Lower leg skin (tissue), 4 donors: ENCODE measurements around the gene CD19. TPM values are rescaled to one million over a fixed set of nuclear protein-coding genes. Genes with fewer than 3 reads are reported as not detected.
A peak's percentile ranks its signal among the peaks of the same experiment; 100 is the strongest.

Source experiments
- DNase-seq, 2 donors: peaks; one replicate each; pipeline ENCODE4 v3.0.0-alpha.2; 2019; ENCODE audit warnings: low spot score in 2 of 2
- H3K4me3 ChIP-seq: fragments of 200-600 bp; sonication (generic); 2 replicates; pipeline ENCODE4 v1.5.1; 2017; ENCODE audit warnings: mild to moderate bottlenecking, low read depth; ENCODE audit not compliant: poor library complexity, severe bottlenecking
- POLR2A ChIP-seq, 2 donors: fragments of 450-650 bp; IDR thresholded peaks; one replicate each; pipeline ENCODE4 v1.6.1; 2016 to 2017; ENCODE audit warnings: antibody characterized with exemption in 2 of 2, mild to moderate bottlenecking in 1 of 2, moderate library complexity in 1 of 2
- WGBS, 2 donors: methylation state at CpG; one replicate each; pipeline ENCODE4 v1.1.5; 2018; 5-methylcytosine and 5-hydroxymethylcytosine counted together
- intact Hi-C: fragments of 100-400 bp; cut with DNase I; formaldehyde crosslinking; loops from one replicate; pipeline ENCODE4 v1.15.0; 2023; ENCODE audit warnings: low total_unique reads
- total RNA-seq, 4 donors: library from RNA; depleted of rRNA; stranded (reverse); fragments of >200 nt; gene quantifications; one replicate each; pipeline ENCODE4 v1.1.0, GENCODE V29; 2016
- TF ChIP-seq, protein P1 (sequence below), 3 donors: fragments of 450-650 bp; IDR thresholded peaks; one replicate each; pipeline ENCODE4 v1.5.1; 2016; ENCODE audit warnings: antibody characterized with exemption in 3 of 3, mild to moderate bottlenecking in 3 of 3, moderate library complexity in 2 of 3

Gene CD19
- total RNA-seq, 4 donors from 2014 or later: 0.26 to 1.1 TPM; not detected in 2

DNA sequence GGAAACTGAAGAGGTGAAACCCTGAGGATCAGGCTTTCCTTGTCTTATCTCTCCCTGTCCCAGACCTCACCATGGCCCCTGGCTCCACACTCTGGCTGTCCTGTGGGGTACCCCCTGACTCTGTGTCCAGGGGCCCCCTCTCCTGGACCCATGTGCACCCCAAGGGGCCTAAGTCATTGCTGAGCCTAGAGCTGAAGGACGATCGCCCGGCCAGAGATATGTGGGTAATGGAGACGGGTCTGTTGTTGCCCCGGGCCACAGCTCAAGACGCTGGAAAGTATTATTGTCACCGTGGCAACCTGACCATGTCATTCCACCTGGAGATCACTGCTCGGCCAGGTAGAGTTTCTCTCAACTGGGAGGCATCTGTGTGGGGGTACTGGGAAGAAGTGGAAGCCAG lies 1.4 kb downstream of the CD19 start:
- TF ChIP-seq, protein P1, sequence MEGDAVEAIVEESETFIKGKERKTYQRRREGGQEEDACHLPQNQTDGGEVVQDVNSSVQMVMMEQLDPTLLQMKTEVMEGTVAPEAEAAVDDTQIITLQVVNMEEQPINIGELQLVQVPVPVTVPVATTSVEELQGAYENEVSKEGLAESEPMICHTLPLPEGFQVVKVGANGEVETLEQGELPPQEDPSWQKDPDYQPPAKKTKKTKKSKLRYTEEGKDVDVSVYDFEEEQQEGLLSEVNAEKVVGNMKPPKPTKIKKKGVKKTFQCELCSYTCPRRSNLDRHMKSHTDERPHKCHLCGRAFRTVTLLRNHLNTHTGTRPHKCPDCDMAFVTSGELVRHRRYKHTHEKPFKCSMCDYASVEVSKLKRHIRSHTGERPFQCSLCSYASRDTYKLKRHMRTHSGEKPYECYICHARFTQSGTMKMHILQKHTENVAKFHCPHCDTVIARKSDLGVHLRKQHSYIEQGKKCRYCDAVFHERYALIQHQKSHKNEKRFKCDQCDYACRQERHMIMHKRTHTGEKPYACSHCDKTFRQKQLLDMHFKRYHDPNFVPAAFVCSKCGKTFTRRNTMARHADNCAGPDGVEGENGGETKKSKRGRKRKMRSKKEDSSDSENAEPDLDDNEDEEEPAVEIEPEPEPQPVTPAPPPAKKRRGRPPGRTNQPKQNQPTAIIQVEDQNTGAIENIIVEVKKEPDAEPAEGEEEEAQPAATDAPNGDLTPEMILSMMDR (IDR thresholded peaks at IDR 0.05): no peak
- TF ChIP-seq POLR2A (IDR thresholded peaks at IDR 0.05): no peak
- intact Hi-C loops: no loop called here
- WGBS, 2 donors: 82 to 84% methylated on average over 8 of the region's 8 CpGs
- no peak overlapping the region for H3K4me3 ChIP-seq
- DNase-seq: no peak

DNA sequence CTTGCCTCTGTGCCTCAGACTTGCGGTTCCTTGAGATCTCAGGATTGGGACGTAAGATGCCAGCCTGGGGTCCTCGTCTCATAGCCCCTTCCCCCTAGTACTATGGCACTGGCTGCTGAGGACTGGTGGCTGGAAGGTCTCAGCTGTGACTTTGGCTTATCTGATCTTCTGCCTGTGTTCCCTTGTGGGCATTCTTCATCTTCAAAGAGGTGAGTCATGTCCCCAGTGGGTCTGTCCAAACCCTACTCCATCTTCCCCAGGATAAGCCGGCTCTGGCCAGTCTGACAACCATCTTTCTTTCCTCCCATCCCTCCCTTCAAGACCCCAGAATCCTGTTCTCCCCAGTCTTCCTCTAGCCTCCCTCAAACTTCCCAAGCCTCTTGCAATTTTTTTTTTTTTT lies 3.6 kb downstream of the CD19 start:
- WGBS, 2 donors: 88 to 98% methylated on average over 4 of the region's 4 CpGs
- intact Hi-C loops: no loop called here
- no peak for DNase-seq
- H3K4me3 ChIP-seq: no peak overlapping the region
- TF ChIP-seq, protein P1 (IDR thresholded peaks at IDR 0.05): no peak
- no peak for TF ChIP-seq POLR2A (IDR thresholded peaks at IDR 0.05)

DNA sequence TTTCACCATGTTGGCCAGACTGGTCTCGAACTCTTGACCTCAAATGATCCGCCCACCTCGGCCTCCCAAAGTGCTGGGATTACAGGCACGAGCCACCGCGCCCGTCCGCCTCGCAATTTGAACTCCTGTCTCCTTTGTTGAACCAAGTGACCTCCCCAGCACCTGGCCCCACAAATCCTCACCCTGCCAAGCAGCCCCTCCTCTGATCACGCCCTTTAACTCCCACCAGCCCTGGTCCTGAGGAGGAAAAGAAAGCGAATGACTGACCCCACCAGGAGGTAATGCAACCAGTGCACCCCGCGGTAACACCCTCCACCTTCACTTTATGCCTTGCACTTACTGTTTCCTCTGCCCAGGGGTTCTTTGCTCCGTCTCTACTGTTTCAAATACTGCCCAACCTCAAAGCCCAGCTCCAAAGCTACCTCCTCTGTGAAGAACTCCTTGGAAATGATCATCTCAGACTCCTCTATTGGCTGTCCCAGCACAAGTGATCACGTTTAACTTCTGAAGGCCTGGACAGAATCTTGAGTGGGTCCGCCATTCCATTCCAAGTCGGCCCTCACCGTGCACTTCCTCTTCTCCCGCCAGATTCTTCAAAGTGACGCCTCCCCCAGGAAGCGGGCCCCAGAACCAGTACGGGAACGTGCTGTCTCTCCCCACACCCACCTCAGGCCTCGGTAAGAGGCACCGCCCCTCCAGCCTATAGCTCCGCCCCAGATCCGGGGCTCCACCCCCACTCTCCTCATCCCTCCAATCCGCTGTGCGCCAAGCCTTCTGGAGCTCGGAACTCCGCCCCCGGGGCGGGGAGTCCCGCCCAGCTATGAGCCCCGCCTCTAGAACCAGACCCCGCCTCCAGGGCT lies 4.4 kb downstream of the CD19 start:
- intact Hi-C loops: loop anchor here (2.0 kb wide), 1 partner anchor 27 kb away; no protein-coding TSS in a partner anchor
- WGBS, 2 donors: 27 to 38% methylated on average over 36 of the region's 36 CpGs
- TF ChIP-seq, protein P1 (IDR thresholded peaks at IDR 0.05): no peak
- TF ChIP-seq POLR2A (IDR thresholded peaks at IDR 0.05): no peak
- no peak overlapping the region for H3K4me3 ChIP-seq
- DNase-seq: peak; percentile 65 to 93

DNA sequence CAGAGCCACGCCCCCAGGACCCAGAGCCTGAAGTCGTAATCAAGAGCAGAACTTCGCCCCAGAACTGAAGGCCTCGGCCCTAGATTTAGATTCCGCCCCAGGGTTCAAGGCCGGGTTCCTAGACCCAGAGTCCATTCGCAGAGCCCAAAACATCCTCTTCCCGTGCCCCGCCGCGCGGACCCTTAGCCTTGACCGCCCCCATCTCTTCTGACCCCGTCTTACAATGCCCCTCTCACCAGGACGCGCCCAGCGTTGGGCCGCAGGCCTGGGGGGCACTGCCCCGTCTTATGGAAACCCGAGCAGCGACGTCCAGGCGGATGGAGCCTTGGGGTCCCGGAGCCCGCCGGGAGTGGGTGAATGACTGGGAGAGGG lies 5.0 kb downstream of the CD19 start:
- 77 to 82% methylated on average over 26 of the region's 26 CpGs for WGBS, 2 donors
- DNase-seq: no peak
- no peak for TF ChIP-seq POLR2A (IDR thresholded peaks at IDR 0.05)
- TF ChIP-seq, protein P1 (IDR thresholded peaks at IDR 0.05): no peak
- intact Hi-C loops: loop anchor here (2.0 kb wide), 1 partner anchor 28 kb away; no protein-coding TSS in a partner anchor
- H3K4me3 ChIP-seq: no peak overlapping the region

DNA sequence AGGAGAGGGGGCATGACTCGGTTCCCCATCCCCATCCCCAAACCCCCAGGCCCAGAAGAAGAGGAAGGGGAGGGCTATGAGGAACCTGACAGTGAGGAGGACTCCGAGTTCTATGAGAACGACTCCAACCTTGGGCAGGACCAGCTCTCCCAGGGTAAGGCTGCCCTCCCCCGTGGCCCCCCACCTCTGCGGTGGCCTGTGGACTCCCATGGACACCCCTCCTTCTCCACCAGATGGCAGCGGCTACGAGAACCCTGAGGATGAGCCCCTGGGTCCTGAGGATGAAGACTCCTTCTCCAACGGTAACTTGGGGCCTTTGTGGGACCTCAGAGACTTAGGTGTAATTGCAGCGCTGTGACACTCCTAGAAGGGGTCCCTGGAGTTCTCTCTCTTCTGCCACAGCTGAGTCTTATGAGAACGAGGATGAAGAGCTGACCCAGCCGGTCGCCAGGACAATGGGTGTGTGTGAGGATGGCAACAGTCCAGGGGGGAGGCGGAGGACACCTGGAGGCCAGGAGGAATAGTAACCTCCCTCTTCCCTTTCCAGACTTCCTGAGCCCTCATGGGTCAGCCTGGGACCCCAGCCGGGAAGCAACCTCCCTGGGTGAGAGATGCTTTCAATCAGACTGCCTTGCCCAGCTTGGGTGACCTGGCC lies 5.6 kb downstream of the CD19 start:
- WGBS, 2 donors: 74 to 84% methylated on average over 14 of the region's 14 CpGs
- DNase-seq: peak in 1 of 2 donors; percentile 82
- intact Hi-C loops: loop anchor here (2.0 kb wide), 1 partner anchor 29 kb away; no protein-coding TSS in a partner anchor
- TF ChIP-seq POLR2A (IDR thresholded peaks at IDR 0.05): no peak
- TF ChIP-seq, protein P1 (IDR thresholded peaks at IDR 0.05): no peak
- no peak overlapping the region for H3K4me3 ChIP-seq
